ENCODE data around the gene OR56A4.
A peak's percentile ranks its signal among the peaks of the same experiment; 100 is the strongest.

The OR56A4 gene

GRCh38 chr11:5994791-5995190 lies 12.0 kb downstream of the OR56A4 start:
- H3K27me3 Mint-ChIP-seq (ENCODE audit: low read depth, poor library complexity): peaks cover 15% of the 10 kb centered on the region
- TF ChIP-seq, protein P1, sequence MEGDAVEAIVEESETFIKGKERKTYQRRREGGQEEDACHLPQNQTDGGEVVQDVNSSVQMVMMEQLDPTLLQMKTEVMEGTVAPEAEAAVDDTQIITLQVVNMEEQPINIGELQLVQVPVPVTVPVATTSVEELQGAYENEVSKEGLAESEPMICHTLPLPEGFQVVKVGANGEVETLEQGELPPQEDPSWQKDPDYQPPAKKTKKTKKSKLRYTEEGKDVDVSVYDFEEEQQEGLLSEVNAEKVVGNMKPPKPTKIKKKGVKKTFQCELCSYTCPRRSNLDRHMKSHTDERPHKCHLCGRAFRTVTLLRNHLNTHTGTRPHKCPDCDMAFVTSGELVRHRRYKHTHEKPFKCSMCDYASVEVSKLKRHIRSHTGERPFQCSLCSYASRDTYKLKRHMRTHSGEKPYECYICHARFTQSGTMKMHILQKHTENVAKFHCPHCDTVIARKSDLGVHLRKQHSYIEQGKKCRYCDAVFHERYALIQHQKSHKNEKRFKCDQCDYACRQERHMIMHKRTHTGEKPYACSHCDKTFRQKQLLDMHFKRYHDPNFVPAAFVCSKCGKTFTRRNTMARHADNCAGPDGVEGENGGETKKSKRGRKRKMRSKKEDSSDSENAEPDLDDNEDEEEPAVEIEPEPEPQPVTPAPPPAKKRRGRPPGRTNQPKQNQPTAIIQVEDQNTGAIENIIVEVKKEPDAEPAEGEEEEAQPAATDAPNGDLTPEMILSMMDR (IDR thresholded peaks at IDR 0.05): no peak
- H3K9me3 Mint-ChIP-seq: no peaks in the 10 kb centered on the region
- no peak overlapping the region for H3K4me3 Mint-ChIP-seq
- H3K27ac Mint-ChIP-seq: no peak overlapping the region
- H3K4me1 Mint-ChIP-seq: no peaks in the 10 kb centered on the region
- DNase-seq: no peak
- no peaks in the 10 kb centered on the region for H3K36me3 Mint-ChIP-seq (ENCODE audit: low read depth)

GRCh38 chr11:5992604-5993251 lies 14.0 kb downstream of the OR56A4 start:
- Mint-ChIP-seq H3K36me3 (ENCODE audit: low read depth) (no peaks in the 10 kb centered on the region), H3K27me3 (ENCODE audit: low read depth, poor library complexity) (peaks cover 16% of the 10 kb centered on the region), H3K27ac (peak overlapping the region; percentile 73), H3K4me3 (no peak overlapping the region), H3K4me1 (no peaks in the 10 kb centered on the region), H3K9me3 (no peaks in the 10 kb centered on the region)
- TF ChIP-seq, protein P1 (IDR thresholded peaks at IDR 0.05): peak; percentile 66
- no peak for DNase-seq

- DNase-seq: no peak
- no peaks in the 10 kb centered on the region for H3K9me3 Mint-ChIP-seq
- TF ChIP-seq, protein P1 (IDR thresholded peaks at IDR 0.05): no peak
- H3K4me1 Mint-ChIP-seq: no peaks in the 10 kb centered on the region
- H3K27ac Mint-ChIP-seq: peak overlapping the region; percentile 73
- H3K27me3 Mint-ChIP-seq (ENCODE audit: low read depth, poor library complexity): peaks cover 19% of the 10 kb centered on the region
- no peaks in the 10 kb centered on the region for H3K36me3 Mint-ChIP-seq (ENCODE audit: low read depth)
- no peak overlapping the region for H3K4me3 Mint-ChIP-seq
Measured at GRCh38 chr11:5992150-5992549, 14.6 kb downstream of the OR56A4 start.

DNA sequence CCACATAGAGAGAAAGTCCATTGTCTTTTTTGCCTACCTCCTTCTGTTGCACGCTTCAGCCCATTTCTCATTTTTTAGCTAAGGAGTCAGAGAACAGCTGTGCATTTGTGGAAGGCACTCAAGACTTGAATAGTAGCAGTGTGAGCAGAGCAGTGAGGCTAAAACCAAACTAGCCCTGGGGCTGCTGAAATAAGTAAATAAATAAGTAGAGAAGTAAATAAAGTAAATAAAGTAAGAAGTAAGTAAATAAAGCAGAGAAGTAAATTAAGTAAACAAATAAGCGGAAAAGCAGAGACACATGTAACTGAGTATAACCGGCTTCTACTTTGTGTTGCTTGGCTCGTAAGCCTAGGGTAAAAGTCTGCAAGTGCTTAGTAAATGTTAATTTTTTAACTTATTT lies 17.5 kb downstream of the OR56A4 start:
- Mint-ChIP-seq H3K36me3 (ENCODE audit: low read depth) (no peaks in the 10 kb centered on the region), H3K27ac (no peak overlapping the region), H3K4me1 (no peaks in the 10 kb centered on the region), H3K9me3 (no peaks in the 10 kb centered on the region), H3K27me3 (ENCODE audit: low read depth, poor library complexity) (peaks cover 22% of the 10 kb centered on the region), H3K4me3 (no peak overlapping the region)
- TF ChIP-seq, protein P1 (IDR thresholded peaks at IDR 0.05): no peak
- no peak for DNase-seq

GRCh38 chr11:5986885-5987284 lies 19.9 kb downstream of the OR56A4 start, which contains the start of gene OR52L1:
OR52L1 (minus strand) TSS chr11:5986985; CDS start chr11:5986930, 55 bp downstream.
- no peaks in the 10 kb centered on the region for H3K36me3 Mint-ChIP-seq (ENCODE audit: low read depth)
- H3K27me3 Mint-ChIP-seq (ENCODE audit: low read depth, poor library complexity): peaks cover 22% of the 10 kb centered on the region
- no peak for DNase-seq
- H3K27ac Mint-ChIP-seq: no peak within 1 kb of the TSS
- no peaks in the 10 kb centered on the region for H3K4me1 Mint-ChIP-seq
- no peaks in the 10 kb centered on the region for H3K9me3 Mint-ChIP-seq
- H3K4me3 Mint-ChIP-seq: no peak within 1 kb of the TSS
- TF ChIP-seq, protein P1 (IDR thresholded peaks at IDR 0.05): no peak

DNA sequence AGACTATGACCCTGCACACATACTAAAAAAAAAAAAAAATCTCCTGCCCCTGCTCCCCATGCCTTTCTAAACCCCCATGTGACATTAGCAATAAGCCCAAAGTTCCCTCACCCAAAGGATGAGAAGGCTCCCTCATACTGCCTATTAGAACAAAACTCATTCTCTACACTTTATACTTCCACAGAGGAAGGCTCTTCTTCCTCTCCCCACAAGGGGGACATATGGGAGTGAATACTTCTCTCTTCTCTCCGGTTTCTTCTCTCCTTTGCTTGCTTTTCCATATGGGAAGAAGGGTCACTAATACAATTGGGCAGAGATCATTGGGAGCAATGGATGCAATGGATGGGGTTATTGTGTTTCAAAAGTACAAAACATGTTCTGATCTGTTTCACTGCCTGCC lies 23.3 kb downstream of the OR56A4 start:
- H3K27ac Mint-ChIP-seq: no peak overlapping the region
- no peaks in the 10 kb centered on the region for H3K4me1 Mint-ChIP-seq
- H3K27me3 Mint-ChIP-seq (ENCODE audit: low read depth, poor library complexity): peaks cover 27% of the 10 kb centered on the region
- no peak for DNase-seq
- TF ChIP-seq, protein P1 (IDR thresholded peaks at IDR 0.05): peak; percentile 15
- peaks cover 32% of the 10 kb centered on the region for H3K9me3 Mint-ChIP-seq
- no peaks in the 10 kb centered on the region for H3K36me3 Mint-ChIP-seq (ENCODE audit: low read depth)
- H3K4me3 Mint-ChIP-seq: no peak overlapping the region

Data from nephron progenitor cell (in vitro differentiated cells).